Heart left ventricle (tissue), 16 donors: ENCODE measurements around the gene DNAH17. TPM values are rescaled to one million over a fixed set of nuclear protein-coding genes. Genes with fewer than 3 reads are reported as not detected.
A peak's percentile ranks its signal among the peaks of the same experiment; 100 is the strongest.

ENCODE experiments used
- ATAC-seq, 4 donors: fragments of 200-7000 bp; cut with Tn5 transposase; one replicate each; pipeline ENCODE4 v1.9.1; 2020 to 2022; ENCODE audit warnings: moderate library complexity in 4 of 4, mild to moderate bottlenecking in 3 of 4, moderate number of reproducible peaks in 1 of 4
- DNase-seq, 5 donors: peaks; one replicate each; pipeline ENCODE4 v3.0.0-alpha.2; 2020
- H3K27ac ChIP-seq, 12 donors: fragments of 200-600 bp; sonication (generic) in 4 of 12; one replicate each; pipeline versions ENCODE4 v1.5.0 to v1.8.0; 2016 to 2022; ENCODE audit warnings: mild to moderate bottlenecking in 2 of 12
- H3K27me3 ChIP-seq, 9 donors: fragments of 200-600 bp; sonication (generic) in 2 of 9; one replicate each; pipeline versions ENCODE4 v1.5.1 to v1.8.0; 2016 to 2022; ENCODE audit warnings: mild to moderate bottlenecking in 3 of 9
- H3K36me3 ChIP-seq, 9 donors: fragments of 200-600 bp; sonication (generic) in 2 of 9; one replicate each; pipeline versions ENCODE4 v1.5.0 to v1.8.0; 2018 to 2022; ENCODE audit warnings: mild to moderate bottlenecking in 2 of 9
- H3K4me1 ChIP-seq, 12 donors: fragments of 200-600 bp; sonication (generic) in 4 of 12; one replicate each; pipeline versions ENCODE4 v1.5.0 to v1.8.0; 2016 to 2022; ENCODE audit warnings: mild to moderate bottlenecking in 3 of 12
- H3K4me3 ChIP-seq, 12 donors: fragments of 200-600 bp; sonication (generic) in 4 of 12; one replicate each; pipeline versions ENCODE4 v1.5.0 to v1.8.0; 2017 to 2022; ENCODE audit warnings: mild to moderate bottlenecking in 9 of 12, moderate library complexity in 4 of 12
- H3K9me3 ChIP-seq, 12 donors: fragments of 200-600 bp; sonication (generic) in 4 of 12; one replicate each; pipeline versions ENCODE4 v1.5.0 to v1.8.0; 2016 to 2022; ENCODE audit warnings: mild to moderate bottlenecking in 1 of 12
- POLR2A ChIP-seq, 2 donors: fragments of 450-650 bp; IDR thresholded peaks; one replicate each; pipeline ENCODE4 v1.6.1; 2017; ENCODE audit warnings: antibody characterized with exemption in 2 of 2, mild to moderate bottlenecking in 2 of 2, moderate library complexity in 2 of 2
- WGBS, 4 donors: extraction: QIAGEN DNeasy Blood & Tissue Kit in 2 of 4; methylation state at CpG; one replicate each; pipeline versions ENCODE4 v1.1.5 to v1.1.7; 2013 to 2018; 5-methylcytosine and 5-hydroxymethylcytosine counted together
- intact Hi-C, 10 donors: fragments of 100-400 bp; cut with DNase I; formaldehyde crosslinking; loops; one replicate each; pipeline versions ENCODE4 v1.11.1 to v1.14.2; 2022
- polyA plus RNA-seq, 2 donors: library from polyadenylated mRNA; stranded (reverse); fragments of 200-250 nt; gene quantifications; one replicate each; pipeline ENCODE4 v1.2.3, GENCODE V29; 2013
- total RNA-seq, 9 donors: library from RNA; depleted of rRNA in 2 of 9; stranded (reverse); fragments of >200 nt in 2 of 9; fragmentation: NEBNext Ultra II Directional in 3 of 9; extraction: Animal tissue kit (Norgen Biotek cat#: 25700) in 3 of 9; gene quantifications; one replicate each; pipeline versions ENCODE4 v1.1.0 to v1.2.4, GENCODE V29; 2016 to 2023
- TF ChIP-seq, protein P1 (sequence below), 12 donors: fragments of 200-600 bp; sonication (generic) in 4 of 12; IDR thresholded peaks; one replicate each; pipeline versions ENCODE4 v1.5.0 to v1.8.0; 2018 to 2022; ENCODE audit warnings: antibody characterized with exemption in 12 of 12, mild to moderate bottlenecking in 5 of 12
- donor health status: ischemic (EF 13 %, LVEDD 7.1; RV severe dilation, severe dysfunction).
- donor health status: healthy with polysubstance abuse.
- donor health status: DM: no; HTN: yes; CAD: no.
- donor health status: DM: no; HTN: no; CAD: no.
- donor health status: ischemic (EF 25% LVEDD 6.9; RV normal size, moderate dysfunction).
- donor health status: ischemic (EF 25% LVEDD 5.7; RV mildly dilated, moderate dysfunction).
- donor health status: healthy.
- donor health status: DM: yes; HTN: yes; CAD: no.
- donor health status: ischemic (EF 35%, LVEDD 5.7; RV mildly dilated, moderate dysfunction).
- donor health status: nonischemic (EF 11% LVEDD 7.7; RV severe dilation, severe dysfunction).
- donor health status: DM: yes; HTN: yes; CAD: no.
- donor health status: PGD.
- donor health status: ischemic (EF 29% LVEDD 5.4; RV normal size, mild dysfunction).
- donor health status: nonischemic (EF 23%, LVEDD 6.1; RV moderate dilation, normal function).

Gene DNAH17
- total and polyA plus RNA-seq, 11 donors: 0.02 to 0.63 (median 0.17) TPM; not detected in 4

DNA sequence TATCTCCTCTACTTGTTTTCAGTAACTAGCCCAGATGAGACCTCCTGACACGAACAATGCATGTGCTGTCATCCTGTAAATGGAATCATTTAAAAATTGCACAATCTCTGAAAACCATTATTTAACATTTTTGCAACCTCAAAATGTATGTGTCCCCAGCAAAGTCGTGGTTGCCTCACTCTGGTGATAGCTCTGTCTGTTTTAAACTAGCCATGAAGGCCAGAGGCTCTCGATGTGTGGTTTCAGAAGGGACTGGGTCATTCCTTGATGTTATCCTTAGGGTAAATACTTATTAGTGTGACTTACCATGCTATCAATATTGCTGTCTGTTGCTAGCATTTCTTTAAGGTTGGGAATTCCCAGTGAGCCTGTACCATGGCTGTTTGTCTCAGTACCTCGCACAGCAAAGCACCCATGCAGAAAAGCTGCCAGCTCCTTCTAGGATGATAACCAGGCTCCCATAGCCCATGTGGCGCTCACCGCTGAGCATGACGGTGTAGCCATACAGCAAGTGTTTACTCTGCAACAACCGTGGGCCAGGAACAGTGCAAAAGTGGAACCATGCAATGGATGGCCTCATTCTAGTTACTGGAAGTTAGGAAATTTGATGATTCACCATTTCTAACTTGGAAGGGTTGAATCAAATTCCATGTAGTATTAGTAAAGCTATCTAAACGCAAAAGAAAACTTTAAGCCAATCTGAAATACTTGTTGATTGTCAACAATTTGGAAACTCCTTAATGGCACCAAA, 201.6 kb downstream of the DNAH17 start:
- no peak overlapping the region for H3K4me3 ChIP-seq
- DNase-seq: peak in 3 of 5 donors; percentile 16 to 63 (median 50)
- no peak for TF ChIP-seq POLR2A (IDR thresholded peaks at IDR 0.05)
- TF ChIP-seq, protein P1, sequence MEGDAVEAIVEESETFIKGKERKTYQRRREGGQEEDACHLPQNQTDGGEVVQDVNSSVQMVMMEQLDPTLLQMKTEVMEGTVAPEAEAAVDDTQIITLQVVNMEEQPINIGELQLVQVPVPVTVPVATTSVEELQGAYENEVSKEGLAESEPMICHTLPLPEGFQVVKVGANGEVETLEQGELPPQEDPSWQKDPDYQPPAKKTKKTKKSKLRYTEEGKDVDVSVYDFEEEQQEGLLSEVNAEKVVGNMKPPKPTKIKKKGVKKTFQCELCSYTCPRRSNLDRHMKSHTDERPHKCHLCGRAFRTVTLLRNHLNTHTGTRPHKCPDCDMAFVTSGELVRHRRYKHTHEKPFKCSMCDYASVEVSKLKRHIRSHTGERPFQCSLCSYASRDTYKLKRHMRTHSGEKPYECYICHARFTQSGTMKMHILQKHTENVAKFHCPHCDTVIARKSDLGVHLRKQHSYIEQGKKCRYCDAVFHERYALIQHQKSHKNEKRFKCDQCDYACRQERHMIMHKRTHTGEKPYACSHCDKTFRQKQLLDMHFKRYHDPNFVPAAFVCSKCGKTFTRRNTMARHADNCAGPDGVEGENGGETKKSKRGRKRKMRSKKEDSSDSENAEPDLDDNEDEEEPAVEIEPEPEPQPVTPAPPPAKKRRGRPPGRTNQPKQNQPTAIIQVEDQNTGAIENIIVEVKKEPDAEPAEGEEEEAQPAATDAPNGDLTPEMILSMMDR (IDR thresholded peaks at IDR 0.05): no peak
- peaks cover 3 to 76% (median 20%) of the 10 kb centered on the region in 12 donors for H3K4me1 ChIP-seq
- ATAC-seq: peak in 2 of 4 donors; percentile 46 to 60
- 65 to 74% (median 69%) methylated on average over 9 of the region's 9 CpGs for WGBS, 4 donors
- no peaks in the 10 kb centered on the region for H3K27me3 ChIP-seq
- intact Hi-C loops: loop anchor here in 1 of 10 donors (2.0 kb wide), 1 partner anchor 45 kb away; no protein-coding TSS in a partner anchor
- no peaks in the 10 kb centered on the region for H3K9me3 ChIP-seq
- H3K27ac ChIP-seq: peak overlapping the region in 9 of 12 donors; percentile 11 to 98 (median 49)
- peaks cover 0 to 4% (median 0%) of the 10 kb centered on the region in 9 donors for H3K36me3 ChIP-seq

DNA sequence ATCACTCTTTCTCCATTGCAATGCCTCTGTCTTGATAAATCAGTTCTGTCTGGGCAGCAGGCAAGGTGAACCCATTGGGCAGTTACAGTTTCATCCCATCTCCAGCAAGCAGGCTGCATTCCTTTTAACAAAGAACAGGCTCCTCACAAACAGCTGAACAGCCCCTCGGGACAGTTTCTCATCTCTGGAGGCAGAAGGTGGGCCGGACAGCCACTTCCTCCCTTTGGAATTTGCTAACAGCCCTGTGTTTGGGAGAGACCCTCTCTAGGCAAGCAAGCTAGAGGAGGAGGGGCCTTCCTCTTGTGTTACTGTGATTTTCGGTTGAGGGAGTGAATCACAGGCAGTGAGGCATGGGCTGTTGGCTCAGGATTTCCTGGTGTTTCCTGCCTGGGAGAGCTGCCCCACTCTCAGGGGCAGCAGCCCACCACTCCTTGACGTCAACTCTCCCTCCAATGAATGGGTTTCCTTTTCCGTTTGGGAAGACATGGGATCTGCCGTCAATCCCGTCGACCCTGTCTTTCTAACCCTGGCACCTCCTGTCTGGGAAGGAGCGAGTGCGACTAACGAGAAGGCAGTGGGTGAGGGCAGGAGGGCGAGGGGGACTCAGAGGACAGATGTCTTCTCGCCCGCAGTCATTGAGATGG, 202.4 kb downstream of the DNAH17 start:
- intact Hi-C loops: no loop called here
- H3K27me3 ChIP-seq: no peaks in the 10 kb centered on the region
- peak in 1 of 4 donors; percentile 73 for ATAC-seq
- no peak overlapping the region for H3K4me3 ChIP-seq
- no peaks in the 10 kb centered on the region for H3K9me3 ChIP-seq
- peak in 1 of 5 donors; percentile 8 for DNase-seq
- TF ChIP-seq, protein P1 (IDR thresholded peaks at IDR 0.05): no peak
- TF ChIP-seq POLR2A (IDR thresholded peaks at IDR 0.05): no peak
- peaks cover 3 to 68% (median 16%) of the 10 kb centered on the region in 12 donors for H3K4me1 ChIP-seq
- no peaks in the 10 kb centered on the region for H3K36me3 ChIP-seq
- H3K27ac ChIP-seq: peak overlapping the region in 11 of 12 donors; percentile 11 to 98 (median 41)
- 52 to 66% (median 57%) methylated on average over 12 to 14 of the region's 14 CpGs for WGBS, 4 donors

DNA sequence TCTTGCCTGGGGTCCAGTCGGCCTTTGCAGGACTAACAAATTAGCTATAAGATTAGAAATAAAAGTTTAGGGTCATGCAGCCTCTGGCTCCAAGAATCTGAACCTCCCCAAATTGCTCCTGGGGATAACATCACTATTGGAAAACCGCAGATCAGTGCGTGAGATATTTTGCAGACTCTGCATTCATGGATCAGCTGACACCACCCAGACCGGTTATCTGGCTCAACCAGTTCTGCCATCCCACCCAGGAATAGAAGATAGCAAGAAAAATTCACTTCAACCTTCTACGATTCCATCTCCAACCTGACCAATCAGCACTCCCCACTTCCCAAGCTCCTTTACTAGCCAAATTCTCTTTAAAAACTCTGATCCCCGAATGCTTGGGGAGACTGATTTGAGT, 203.0 kb downstream of the DNAH17 start:
- Histone ChIP-seq H3K27me3 (no peaks in the 10 kb centered on the region), H3K4me1 (peaks cover 0 to 62% (median 10%) of the 10 kb centered on the region in 12 donors), H3K4me3 (no peak overlapping the region), H3K27ac (peak overlapping the region in 6 of 12 donors; percentile 13 to 98 (median 49)), H3K36me3 (no peaks in the 10 kb centered on the region), H3K9me3 (no peaks in the 10 kb centered on the region)
- DNase-seq (no peak), ATAC-seq (no peak)
- intact Hi-C loops: no loop called here
- 63 to 77% (median 75%) methylated on average over 6 of the region's 6 CpGs for whole genome bisulfite sequencing, 4 donors
- TF ChIP-seq, protein P1 (IDR thresholded peaks at IDR 0.05): no peak
- no peak for TF ChIP-seq POLR2A (IDR thresholded peaks at IDR 0.05)

Other genes starting within 250 kb of the DNAH17 start
- 100 to 1,000 TPM in 1 of 9 donors, 10 to 100 TPM in 5, 1 to 10 TPM in 3; 4.6 to 134 (median 18.4) TPM for gene SOCS3, start 217.3 kb downstream of the DNAH17 start, total RNA-seq
- 10 to 100 TPM; 15.2 to 15.9 TPM for gene SOCS3, start 217.3 kb downstream of the DNAH17 start, polyA plus RNA-seq
- 10 to 100 TPM; 14.2 to 32.8 (median 17.3) TPM for gene PGS1, start 198.7 kb downstream of the DNAH17 start, total RNA-seq
- 10 to 100 TPM; 11.9 to 24.6 TPM for gene PGS1, start 198.7 kb downstream of the DNAH17 start, polyA plus RNA-seq
- gene CYTH1, start 204.9 kb upstream of the DNAH17 start, total RNA-seq: 10 to 100 TPM; 27.2 to 59.1 (median 31.2) TPM
- 10 to 100 TPM; 20.0 to 28.1 TPM for gene CYTH1, start 204.9 kb upstream of the DNAH17 start, polyA plus RNA-seq